Activated effector memory CD4-positive, alpha-beta T cell treated with Interleukin-2 at 50 U/mL for 16 hours (primary cell): ENCODE measurements around the gene PIP5K1B.
"Not testable (repeated sequence)": the region's sequence is repeated elsewhere in the genome, so short reads cannot be mapped to it uniquely, and the experiment has no call there.

Source experiments
- DNase-seq: peaks from one replicate; pipeline ENCODE4 v3.0.0-alpha.2; 2020

PIP5K1B gene

GRCh38 chr9:68966496-68966944, 261.5 kb downstream of the PIP5K1B start:
- no peak for DNase-seq

DNA sequence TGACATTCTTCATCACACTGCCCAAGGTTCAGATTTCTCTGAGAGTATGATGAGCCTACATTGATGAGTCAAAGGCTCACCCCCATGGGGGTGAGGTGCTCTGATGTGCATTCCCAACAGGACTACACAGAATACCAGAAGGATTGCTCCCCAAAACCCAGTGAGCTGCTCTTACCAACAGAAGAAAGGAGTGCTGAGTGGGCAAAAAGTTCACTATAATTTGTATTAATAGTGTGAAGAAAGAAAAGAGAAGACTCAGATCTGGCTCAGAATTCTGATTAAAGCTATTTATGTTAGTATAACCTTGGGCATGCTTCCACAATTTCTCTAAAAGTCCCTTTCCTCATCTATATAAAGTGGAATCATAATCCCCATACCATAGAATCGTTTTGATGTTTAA, 262.8 kb downstream of the PIP5K1B start:
- no peak for DNase-seq

DNA sequence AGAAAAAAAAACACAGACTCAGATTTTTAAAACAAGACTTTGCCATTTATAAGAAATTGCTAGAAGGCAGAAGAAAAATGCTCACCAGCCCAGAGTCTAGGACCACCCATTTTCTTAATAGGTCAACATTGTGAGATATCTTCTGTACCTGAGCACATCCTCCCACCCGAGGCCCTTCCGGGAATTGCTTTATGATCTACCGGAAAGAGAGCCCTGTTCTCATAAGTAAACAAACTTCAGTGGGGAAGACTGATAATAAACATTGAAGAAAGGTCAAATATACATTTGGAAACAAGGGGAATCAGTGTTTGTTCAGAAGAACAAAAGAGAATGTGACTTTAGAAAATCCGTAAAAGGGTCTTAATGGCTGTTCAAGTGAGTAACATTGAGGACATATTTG, 264.5 kb downstream of the PIP5K1B start:
- no peak for DNase-seq

DNA sequence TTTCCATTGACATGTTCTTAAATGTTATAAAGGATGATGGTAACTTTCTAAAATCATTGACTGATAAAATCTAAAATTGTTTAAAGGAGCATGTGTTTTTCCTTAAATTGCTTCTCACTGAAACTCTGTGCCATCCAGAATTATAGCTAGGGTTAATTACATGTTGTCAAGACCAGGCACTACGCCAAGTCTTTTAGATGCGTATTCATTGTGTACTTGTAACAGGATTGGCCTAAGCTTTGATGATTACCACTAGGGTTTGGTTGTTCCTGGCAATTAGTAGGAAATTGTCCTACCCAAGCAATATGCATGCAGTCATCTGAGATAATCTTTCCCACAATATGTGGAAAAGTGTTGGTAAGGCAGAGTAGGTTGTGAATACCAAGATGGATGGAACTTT, 265.1 kb downstream of the PIP5K1B start:
- no peak for DNase-seq

DNA sequence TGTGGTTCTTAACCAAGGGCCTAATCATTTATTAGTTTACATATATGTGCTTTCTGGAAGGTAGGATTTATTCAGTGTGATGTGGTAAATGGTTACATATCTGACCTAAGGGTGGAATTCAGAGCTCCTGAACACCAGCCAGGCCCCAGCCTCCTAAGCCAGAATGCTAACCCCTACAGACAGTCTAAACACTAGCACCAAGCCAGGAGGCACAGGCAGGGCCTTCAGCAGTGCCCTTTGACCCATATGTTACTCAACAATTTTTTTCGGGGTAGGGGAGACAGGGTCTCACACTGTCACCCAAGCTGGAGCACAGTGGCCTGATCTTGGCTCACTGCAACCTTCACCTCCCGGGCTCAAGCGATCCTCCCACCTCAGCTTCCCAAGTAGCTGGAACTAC, 268.6 kb downstream of the PIP5K1B start:
- no peak for DNase-seq

- DNase-seq: no peak
These were observed 269.4 kb downstream of the PIP5K1B start for GRCh38 chr9:68974431-68974830.

GRCh38 chr9:68974901-68975300, 269.9 kb downstream of the PIP5K1B start:
- DNase-seq: no peak

- no peak for DNase-seq
These were observed 270.5 kb downstream of the PIP5K1B start for GRCh38 chr9:68975365-68976043.

DNA sequence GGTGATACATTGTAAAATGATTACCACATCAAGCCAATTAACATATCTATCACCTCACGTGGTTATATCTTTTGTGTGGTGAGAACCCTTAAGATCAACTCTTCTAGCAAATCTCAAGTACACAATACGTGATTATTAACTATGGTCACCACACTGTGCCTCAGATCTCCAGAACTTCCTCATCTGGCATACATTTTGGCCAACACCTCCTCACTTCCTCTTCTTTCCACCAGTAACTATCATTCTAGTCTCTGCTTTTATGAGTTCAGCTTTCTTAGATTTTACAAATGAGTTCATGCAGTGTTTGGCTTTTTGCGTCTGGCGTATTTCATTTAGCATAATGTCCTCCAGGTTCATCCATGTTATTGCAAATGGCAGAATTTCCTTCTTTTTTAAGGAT, 273.0 kb downstream of the PIP5K1B start:
- no peak for DNase-seq

GRCh38 chr9:68978501-68978900, 273.5 kb downstream of the PIP5K1B start:
- DNase-seq: no peak

DNA sequence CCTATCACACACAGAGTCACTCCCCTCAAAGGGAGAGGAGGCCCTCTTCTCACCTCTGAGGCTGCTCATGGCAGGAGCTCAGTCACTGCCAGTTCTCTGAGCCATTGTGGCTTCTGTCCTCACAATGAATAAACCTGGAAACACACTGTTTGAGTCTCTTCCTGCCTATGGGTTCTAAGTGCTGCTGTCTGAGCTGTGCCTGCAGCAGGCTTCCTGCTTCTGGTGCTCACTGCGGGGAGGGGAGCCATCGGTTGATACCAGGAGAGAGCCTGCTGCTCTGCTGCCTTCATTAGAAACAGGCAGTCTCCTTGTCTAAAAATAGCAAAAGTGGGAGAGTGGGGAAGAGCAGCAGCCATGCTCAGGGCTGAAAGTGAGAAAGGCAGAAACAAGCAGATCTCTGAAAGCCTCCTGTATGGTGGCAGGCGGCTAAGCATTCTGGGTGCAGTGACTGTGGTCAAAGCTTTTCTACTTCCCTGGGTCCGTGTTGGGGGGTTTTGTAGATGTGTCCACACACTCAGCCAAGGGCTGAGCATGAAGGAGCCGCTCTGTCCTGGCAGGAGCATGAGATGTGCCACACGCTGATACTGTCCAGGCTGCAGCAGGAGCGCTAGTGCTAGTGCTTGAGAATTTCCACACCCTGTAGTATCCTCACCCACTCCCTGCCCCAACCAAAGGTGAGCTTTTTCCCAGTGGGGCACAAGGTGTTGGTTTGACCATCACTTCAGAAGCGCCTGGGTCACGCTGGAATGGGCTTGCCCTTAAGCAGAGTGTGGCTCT, 274.7 kb downstream of the PIP5K1B start:
- DNase-seq: no peak

- no peak for DNase-seq
These were observed 275.4 kb downstream of the PIP5K1B start for GRCh38 chr9:68980341-68980914.

DNA sequence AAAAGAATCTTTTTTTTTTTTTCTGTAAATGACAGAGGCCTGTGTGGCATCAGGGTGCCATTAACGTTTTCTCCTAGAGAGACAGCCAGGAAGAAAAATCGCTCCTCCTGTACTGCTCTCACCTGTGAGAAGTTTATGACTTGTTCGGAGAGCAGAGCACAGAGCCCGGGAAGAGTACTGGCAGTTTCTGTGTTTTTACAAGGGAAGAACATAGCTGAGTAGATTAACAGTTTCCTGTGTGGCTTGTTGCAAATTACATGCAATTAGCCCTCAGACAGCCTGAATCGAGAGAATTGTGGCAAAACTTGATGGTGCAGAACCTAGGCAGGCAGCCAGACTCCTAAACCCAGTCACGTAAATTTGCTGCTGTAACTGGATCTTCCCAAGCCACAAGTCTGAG, 276.7 kb downstream of the PIP5K1B start:
- DNase-seq: no peak

GRCh38 chr9:68983008-68983411, 278.0 kb downstream of the PIP5K1B start:
- no peak for DNase-seq

GRCh38 chr9:68983522-68984424, 278.7 kb downstream of the PIP5K1B start:
- DNase-seq: no peak

DNA sequence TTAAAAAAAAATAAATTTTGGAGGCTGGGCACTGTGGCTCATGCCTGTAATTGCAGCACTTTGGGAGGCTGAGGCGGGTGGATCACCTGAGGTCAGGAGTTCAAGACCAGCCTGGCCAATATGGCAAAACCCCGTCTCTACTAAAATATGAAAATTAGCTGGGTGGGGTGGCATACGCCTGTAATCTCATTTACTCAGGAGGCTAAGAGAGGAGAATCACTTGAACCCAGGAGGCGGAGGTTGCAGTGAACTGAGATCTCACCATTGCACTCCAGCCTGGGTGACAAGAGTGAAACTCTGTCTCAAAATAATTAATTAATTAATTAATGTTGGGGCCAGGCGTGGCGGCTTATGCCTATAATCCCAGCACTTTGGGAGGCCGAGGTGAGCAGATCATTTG, 281.9 kb downstream of the PIP5K1B start:
- DNase-seq: not testable (repeated sequence)

DNA sequence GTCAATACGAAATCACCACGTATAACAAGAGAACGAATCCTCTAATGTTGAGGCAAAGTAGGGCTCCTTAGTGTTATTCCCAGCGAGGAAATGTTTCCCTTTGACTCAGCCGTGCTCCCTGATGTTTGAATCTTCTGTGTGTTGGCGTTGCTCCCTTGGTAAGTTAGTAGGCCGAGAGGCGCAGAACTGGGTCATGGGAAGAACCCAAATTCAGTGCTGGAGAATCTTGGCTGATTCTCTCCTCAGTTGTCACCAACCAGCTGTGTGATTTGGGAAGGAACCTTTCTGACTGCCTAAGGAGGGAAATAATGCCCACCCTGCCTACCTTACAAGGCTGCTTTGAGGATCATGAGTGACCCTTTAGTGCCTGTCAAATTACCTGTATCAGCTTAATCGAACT, 286.4 kb downstream of the PIP5K1B start:
- DNase-seq: no peak

DNA sequence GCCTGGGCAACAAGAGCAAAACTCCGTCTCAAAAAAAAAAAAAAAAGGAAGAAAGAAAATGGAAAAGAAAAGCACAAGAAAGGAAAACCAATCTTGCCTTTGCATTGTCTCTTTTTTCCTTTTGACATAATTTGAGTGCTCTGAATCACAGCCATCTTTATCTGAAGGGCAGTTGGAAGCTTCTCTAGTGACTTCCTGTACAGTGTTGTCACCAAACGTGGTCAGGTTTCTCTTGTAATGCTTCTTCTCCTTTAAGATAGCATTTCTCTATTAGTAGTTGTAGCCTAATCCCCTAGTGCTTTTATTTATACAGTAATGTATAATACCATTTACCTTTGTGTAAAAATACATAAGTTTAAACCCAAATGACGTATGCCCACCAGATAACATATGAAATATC, 290.7 kb downstream of the PIP5K1B start:
- DNase-seq: no peak

DNA sequence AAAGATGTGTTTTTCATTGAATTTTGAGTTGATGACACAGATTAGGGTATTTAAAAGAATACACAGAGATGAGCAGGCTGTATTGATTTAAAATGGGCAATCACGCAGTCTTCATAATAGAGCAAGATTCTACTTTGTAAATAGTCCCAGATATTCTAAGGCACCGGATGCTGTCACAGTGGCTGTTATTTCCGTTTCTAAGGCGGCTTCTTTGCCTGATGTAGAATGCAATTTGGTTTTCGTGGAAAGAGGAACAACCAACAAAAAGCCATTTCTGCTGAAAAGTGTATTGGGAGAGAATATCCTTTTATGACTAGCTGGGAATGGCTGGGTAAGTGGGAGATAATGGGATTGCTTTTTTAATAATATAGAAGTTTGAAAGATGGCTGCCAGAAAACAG, 291.4 kb downstream of the PIP5K1B start:
- no peak for DNase-seq

DNA sequence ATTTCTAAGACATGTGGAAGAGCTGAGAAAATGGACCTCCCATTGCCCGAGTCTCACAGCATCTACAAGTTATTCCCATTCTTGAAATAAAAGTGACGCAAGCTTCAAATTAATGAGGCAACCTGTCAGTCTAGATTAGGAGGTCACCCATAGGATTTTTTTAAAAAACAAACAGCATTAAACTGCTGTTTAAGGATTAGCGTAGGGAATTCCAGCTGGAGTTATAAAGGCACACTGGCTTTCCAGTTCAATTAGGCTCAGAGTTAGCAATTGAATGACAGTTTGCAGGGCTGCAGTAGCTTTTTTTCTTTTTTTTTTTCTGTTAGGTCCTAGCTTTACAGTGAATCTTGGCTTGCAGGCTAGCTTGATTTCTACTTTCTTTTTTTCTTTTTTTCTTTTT, 292.6 kb downstream of the PIP5K1B start:
- no peak for DNase-seq

- DNase-seq: no peak
These were observed 293.3 kb downstream of the PIP5K1B start for GRCh38 chr9:68998385-68998784.

GRCh38 chr9:68998812-68999211, 293.8 kb downstream of the PIP5K1B start:
- no peak for DNase-seq
